GM10266 (cell line): ENCODE results near the gene MORC3.

Experiments used
- DNase-seq: peaks from one replicate; pipeline ENCODE4 v3.0.0; 2012; ENCODE audit errors: extremely low spot score
- TF ChIP-seq, protein P1 (sequence below): IDR thresholded peaks from 2 replicates; pipeline ENCODE4 v1.5.1; 2012; ENCODE audit warnings: mild to moderate bottlenecking, low read depth; ENCODE audit not compliant: control insufficient read depth, insufficient read depth; ENCODE audit errors: missing control alignments

MORC3 gene

DNA sequence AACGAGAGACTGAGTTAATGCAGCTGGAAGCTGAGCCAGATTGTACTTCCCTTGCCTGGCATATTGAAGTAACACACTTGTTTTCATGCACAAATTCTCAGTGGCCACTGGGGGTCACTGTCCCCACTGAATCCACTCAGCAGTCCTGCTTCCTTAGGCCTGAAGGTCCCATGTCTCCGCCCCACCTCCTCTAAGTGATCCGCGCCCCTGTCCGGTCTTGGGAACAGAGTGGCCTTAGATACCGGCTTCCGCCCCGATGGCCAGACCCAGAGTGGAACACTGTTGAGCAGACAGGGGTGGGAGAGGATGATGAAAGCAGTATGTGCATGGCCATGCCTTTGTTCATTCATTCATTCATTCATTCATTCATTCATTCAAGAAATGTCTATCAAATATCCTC is 100.0 kb downstream of the MORC3 start:
- peak; percentile 78 for DNase-seq
- TF ChIP-seq, protein P1, sequence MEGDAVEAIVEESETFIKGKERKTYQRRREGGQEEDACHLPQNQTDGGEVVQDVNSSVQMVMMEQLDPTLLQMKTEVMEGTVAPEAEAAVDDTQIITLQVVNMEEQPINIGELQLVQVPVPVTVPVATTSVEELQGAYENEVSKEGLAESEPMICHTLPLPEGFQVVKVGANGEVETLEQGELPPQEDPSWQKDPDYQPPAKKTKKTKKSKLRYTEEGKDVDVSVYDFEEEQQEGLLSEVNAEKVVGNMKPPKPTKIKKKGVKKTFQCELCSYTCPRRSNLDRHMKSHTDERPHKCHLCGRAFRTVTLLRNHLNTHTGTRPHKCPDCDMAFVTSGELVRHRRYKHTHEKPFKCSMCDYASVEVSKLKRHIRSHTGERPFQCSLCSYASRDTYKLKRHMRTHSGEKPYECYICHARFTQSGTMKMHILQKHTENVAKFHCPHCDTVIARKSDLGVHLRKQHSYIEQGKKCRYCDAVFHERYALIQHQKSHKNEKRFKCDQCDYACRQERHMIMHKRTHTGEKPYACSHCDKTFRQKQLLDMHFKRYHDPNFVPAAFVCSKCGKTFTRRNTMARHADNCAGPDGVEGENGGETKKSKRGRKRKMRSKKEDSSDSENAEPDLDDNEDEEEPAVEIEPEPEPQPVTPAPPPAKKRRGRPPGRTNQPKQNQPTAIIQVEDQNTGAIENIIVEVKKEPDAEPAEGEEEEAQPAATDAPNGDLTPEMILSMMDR: peak; percentile 86

DNA sequence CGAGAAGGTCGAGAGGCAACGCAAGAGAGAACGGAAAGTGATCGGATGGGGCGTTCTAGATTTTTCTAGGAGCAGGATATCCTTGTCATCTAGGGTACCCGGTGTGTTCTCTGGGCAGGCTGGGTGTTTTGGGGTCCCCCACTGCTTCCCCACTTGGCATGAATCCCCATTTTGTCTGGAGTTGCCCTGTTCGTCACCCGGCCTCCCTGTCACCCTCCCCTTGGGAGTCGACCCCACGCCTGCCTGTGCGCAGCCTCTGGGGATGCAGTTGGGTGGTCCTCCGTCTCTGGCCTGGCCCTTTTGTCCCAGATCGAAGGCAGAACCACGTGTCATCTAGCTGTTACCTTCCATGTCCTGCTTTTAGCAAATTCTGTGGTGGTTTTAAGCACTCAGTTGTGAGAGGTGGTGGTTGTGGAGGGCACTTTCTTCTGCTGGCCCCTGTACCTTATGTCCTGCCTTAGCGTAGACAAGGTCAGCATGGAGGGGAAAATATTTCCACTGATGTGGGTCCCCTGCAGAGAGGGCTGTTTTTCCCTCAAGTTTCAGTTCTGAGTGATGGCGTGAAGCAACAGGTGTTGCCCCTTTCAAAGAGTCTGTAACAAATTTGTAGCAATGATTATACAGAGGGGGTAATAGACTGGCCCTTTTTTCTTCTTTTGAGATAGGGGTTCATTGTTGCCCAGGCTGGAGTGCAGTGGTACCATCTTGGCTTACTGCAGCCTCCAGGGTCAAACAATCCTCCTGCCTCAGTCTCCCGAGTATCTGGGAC is 100.8 kb downstream of the MORC3 start:
- no peak for DNase-seq
- TF ChIP-seq, protein P1: no peak

DNA sequence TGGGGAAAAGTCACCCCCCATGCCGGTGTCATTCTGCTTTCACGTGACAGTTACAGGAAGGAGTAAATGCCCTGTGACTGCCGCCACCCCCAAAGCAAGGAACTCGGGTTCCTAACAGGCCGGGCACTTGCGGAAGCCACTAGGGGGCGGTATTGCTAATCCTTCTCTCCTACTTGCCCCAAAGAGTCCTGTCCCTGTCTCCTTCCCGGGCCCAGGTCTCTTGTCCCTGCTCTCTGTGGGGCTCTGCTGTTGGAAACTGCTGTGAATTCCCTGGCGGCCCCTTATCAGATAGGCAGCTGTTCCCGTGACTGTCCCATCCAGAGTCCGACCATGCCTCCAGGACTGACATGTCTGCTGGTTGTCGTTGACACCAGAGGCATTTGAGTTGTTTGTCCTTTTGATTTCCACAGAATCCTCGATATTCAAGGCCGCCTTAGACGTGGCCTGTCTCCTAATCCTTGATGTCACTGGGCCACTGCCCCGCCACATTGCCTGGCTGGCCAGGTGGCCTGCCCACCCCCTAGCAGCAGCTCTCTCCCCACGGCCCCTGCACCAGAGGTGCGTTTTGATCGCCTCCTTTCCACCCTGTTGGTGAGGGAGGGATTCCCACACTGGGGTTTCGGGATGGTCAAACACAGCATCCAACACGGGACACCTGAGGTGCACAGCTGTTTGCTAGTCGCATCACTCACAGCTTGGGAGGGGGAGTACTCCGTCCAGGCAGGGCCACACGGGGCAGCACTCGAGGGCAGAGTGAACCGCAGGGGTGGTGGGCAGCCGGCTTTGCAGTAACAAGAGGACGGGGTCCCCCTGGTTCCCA is 102.5 kb downstream of the MORC3 start:
- TF ChIP-seq, protein P1: peak; percentile 71
- DNase-seq: peak; percentile 62

DNA sequence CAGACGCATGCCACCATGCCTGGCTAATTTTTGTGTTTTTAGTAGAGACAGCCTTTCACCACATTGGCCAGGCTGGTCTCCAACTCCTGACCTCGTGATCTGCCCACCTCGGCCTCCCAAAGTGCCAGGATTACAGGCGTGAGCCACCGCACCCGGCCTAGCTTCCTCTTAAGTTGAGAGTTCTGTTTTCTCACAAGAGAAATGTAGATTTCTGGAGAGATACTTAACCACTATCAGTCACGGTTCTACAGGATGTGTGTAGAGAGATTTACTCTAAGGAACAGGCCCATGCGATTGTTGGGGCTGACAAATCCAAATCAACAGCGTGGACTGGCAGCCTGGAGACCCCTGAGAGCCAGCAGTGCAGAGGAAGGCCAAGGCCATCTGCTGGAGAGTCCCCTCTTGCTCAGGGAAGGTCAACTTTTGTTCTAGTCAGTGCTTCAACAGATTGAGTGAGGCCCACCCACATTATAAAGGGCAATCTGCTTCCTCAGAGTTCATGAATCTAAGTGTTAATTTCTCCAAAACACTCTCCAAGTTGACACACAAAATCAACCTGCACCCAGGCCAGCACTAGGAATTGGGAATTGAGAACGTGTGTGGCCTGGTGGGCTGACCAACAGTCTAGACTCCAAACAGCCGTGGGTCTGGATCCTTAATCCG is 103.9 kb downstream of the MORC3 start:
- TF ChIP-seq, protein P1: no peak
- DNase-seq: no peak

DNA sequence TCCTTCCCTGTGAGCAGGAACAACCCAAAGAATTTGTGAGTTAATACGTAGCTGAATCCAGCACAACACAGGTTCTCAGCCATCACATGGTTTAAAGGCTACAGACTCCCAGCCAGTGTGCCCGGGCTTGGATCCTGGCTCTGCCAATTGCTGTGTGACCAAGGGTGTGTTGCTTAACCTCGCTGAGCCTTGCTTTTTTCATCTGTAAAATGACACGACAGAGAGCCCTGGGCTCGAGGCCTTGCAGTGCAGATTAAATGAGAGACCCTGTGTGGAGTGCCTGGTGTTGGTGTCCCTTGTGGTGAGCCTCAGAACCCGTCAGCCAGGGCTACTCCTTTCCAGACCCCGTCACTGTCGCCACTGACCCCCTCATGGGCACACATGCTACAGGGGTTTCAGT is 104.6 kb downstream of the MORC3 start:
- TF ChIP-seq, protein P1: no peak
- no peak for DNase-seq

DNA sequence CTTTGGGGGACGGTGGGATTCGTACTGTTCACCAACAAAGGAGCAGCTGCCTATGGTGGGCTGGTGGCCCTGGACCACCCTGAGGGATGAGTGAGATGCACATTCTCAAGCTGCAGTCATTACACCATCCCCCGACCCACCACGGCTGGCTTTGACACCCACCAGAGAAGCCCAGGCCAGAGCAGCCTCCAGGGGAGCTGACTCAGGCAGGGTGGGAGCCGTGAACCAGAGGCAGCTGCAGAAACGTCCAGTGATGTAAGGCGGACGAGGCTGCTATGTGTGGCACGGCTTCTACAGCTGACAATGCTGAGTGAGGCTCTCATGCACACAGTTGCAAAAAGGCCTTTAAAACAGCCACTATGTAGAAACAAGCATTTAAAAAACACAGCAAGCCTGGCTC is 105.3 kb downstream of the MORC3 start:
- TF ChIP-seq, protein P1: no peak
- DNase-seq: no peak
